Prostate gland (tissue), 2 donors: ENCODE measurements around the gene TAAR1.

Experiments used
- CTCF ChIP-seq, 4 experiments: fragments of 200-600 bp in 2 of 4; fragments of 450-650 bp in 2 of 4; sonication (generic) in 2 of 4; IDR thresholded peaks; 1 replicate in 3 of 4; 2 replicates in 1 of 4; pipeline ENCODE4 v1.5.1; 2016 to 2019; ENCODE audit warnings: antibody characterized with exemption in 4 of 4, mild to moderate bottlenecking in 2 of 4, moderate library complexity in 2 of 4
- POLR2A ChIP-seq: fragments of 450-650 bp; IDR thresholded peaks from one replicate; pipeline ENCODE4 v1.6.1; 2016; ENCODE audit warnings: antibody characterized with exemption, mild to moderate bottlenecking
- POLR2AphosphoS5 ChIP-seq: sonication (generic); formaldehyde crosslinking; IDR thresholded peaks from one replicate; pipeline ENCODE4 v1.6.1; 2017; ENCODE audit warnings: antibody characterized with exemption

DNA sequence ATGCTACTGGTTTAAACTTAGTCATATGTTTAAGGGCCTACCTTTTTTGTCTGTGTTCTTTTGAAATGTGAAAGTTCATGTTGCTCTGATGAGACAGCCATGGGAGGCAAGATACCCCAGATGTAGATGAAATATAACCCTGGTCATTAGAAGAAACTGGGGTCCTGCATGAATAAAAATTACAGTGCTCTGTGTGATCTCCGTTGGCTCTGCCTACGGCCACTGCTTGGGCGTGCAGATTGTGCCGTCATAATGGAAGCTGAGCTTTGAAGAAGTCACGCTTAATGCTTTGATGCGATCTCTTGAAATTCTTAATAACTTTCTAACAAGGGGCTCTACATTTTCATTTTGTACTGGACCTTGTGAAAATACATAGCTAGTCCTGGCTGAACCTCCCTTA lies 34.8 kb downstream of the TAAR1 start, which contains the start of gene TAAR2:
- TF ChIP-seq CTCF (IDR thresholded peaks at IDR 0.05) = no peak
- no peak for TF ChIP-seq POLR2AphosphoS5
- TF ChIP-seq POLR2A = no peak
